NOMO-1 (cell line): Measurements from ENCODE around the gene VPREB1.
"Not testable (repeated sequence)": the region's sequence is repeated elsewhere in the genome, so short reads cannot be mapped to it uniquely, and the experiment has no call there.

Experiments used
- DNase-seq, 2 experiments: peaks; one replicate each; lab custom pipeline; 2025; ENCODE audit not compliant: unreplicated experiment in 2 of 2; lab: John Stamatoyannopoulos, UW

The VPREB1 gene

DNA sequence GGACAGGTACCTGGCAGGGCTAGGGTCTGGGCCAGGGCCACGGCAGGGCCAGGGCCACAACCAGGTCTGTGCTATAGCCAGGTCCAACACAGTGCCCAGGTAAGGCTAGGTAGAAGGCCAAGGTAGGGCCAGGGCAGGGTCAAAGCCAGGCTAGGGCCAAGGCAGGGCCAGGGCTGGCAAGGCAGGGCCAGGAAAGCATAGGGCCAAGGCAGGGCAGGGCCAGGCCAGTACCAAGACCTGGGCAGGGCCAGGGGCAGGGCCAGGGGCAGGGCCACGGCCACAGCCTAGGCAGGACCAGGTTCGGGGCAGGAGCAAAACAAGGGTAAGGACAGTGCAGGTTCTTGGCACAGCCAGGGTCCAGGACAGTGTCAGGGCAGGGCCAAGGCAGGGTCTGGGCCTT is 48.1 kb downstream of the VPREB1 start:
- not testable (repeated sequence) for DNase-seq

DNA sequence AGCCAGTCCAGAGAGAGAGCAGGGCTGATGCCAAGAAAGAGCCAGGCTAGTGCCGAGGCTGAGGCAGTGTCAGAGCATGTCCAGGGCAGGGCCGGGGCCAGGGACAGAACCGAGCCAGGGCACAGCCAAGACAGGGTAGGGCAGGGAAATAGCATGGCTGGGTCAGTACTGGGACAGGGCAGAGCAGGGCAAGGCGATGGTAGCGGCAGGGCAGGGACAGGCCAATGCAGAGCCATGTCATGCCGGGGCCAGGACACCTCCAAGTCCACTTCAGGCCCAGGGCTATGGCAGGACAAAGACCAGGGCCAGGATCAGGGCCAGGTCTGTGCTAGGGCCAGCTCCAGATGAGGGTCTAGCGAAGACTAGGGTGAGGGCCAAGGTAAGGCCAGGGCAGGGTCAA is 48.9 kb downstream of the VPREB1 start:
- not testable (repeated sequence) for DNase-seq

DNA sequence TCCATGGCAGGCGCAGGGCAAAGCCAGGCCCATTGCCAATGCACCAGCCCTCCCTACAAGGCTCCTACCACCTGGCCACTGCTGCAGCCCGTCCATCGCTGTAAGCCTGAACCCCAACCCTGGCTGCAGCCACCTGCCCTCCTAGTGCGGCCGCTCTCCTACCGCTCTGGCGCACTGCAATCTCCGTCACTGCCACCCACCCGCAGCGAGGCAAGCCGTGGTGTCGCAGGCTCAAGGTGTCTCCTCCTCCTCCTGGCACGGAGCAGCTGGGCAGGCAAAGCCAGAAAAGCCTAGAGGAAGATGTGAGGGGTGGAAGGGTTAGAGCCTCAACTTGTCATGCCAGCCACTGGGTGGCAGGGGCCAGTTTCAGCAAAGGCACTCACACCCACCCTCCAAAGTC is 50.1 kb downstream of the VPREB1 start:
- not testable (repeated sequence) for DNase-seq
